HepG2 (cell line): ENCODE measurements around the gene ZFPM1. TPM values are rescaled to one million over a fixed set of nuclear protein-coding genes. Genes with fewer than 3 reads are reported as not detected.
A peak's percentile ranks its signal among the peaks of the same experiment; 100 is the strongest.

Experiments used
- EEA1 ChIP-seq: sonication (generic); formaldehyde crosslinking; IDR thresholded peaks from 2 replicates; pipeline ENCODE4 v1.5.1; 2020; ENCODE audit warnings: mild to moderate bottlenecking, missing genetic modification reagents, borderline replicate concordance
- KLF11 ChIP-seq: IDR thresholded peaks from 2 replicates; pipeline ENCODE4 v1.6.1; 2016; ENCODE audit warnings: missing compliant biosample characterization
- POGZ ChIP-seq: sonication (generic); formaldehyde crosslinking; IDR thresholded peaks from 2 replicates; pipeline ENCODE4 v1.4.0; 2020; ENCODE audit warnings: mild to moderate bottlenecking, missing genetic modification reagents
- RBFOX2 ChIP-seq: fragments of 200-400 bp; formaldehyde crosslinking; IDR thresholded peaks from 2 replicates; pipeline ENCODE4 v1.6.1; 2017; ENCODE audit warnings: low read depth, mild to moderate bottlenecking, low read length
- RFX1 ChIP-seq: fragments of 450-650 bp; IDR thresholded peaks from 2 replicates; pipeline ENCODE4 v1.6.1; 2017
- SP1 ChIP-seq, 2 experiments: fragments of 450-650 bp in 1 of 2; sonication (generic) in 1 of 2; formaldehyde crosslinking in 1 of 2; IDR thresholded peaks; 2 replicates each; pipeline versions ENCODE4 v1.4.0 to v1.6.1; 2016 to 2020; ENCODE audit warnings: missing genetic modification reagents in 1 of 2
- ZBTB20 ChIP-seq: sonication (generic); formaldehyde crosslinking; IDR thresholded peaks from 2 replicates; pipeline ENCODE4 v1.8.1; 2023; ENCODE audit warnings: missing genetic modification reagents, low read depth, mild to moderate bottlenecking, borderline replicate concordance
- ZBTB7A ChIP-seq: sonication (generic); formaldehyde crosslinking; IDR thresholded peaks from 2 replicates; pipeline ENCODE4 v1.8.0; 2022; ENCODE audit warnings: mild to moderate bottlenecking, missing genetic modification reagents
- ZNF225 ChIP-seq: sonication (generic); formaldehyde crosslinking; IDR thresholded peaks from 2 replicates; pipeline ENCODE4 v1.4.0; 2020; ENCODE audit warnings: mild to moderate bottlenecking, missing genetic modification reagents
- ZNF235 ChIP-seq: sonication (generic); formaldehyde crosslinking; IDR thresholded peaks from 2 replicates; pipeline ENCODE4 v1.8.1; 2023; ENCODE audit warnings: mild to moderate bottlenecking, missing genetic modification reagents, borderline replicate concordance
- ZNF253 ChIP-seq: sonication (generic); formaldehyde crosslinking; IDR thresholded peaks from 2 replicates; pipeline ENCODE4 v1.8.0; 2022; ENCODE audit warnings: mild to moderate bottlenecking, missing genetic modification reagents, borderline replicate concordance
- ZNF333 ChIP-seq: sonication (generic); formaldehyde crosslinking; IDR thresholded peaks from 2 replicates; pipeline ENCODE4 v1.4.0; 2020; ENCODE audit warnings: mild to moderate bottlenecking, missing genetic modification reagents, borderline replicate concordance
- ZNF674 ChIP-seq: sonication (generic); formaldehyde crosslinking; IDR thresholded peaks from 2 replicates; pipeline ENCODE4 v1.5.0; 2020; ENCODE audit warnings: low read depth, mild to moderate bottlenecking, missing genetic modification reagents
- ZNF724P ChIP-seq: sonication (generic); formaldehyde crosslinking; IDR thresholded peaks from 2 replicates; pipeline ENCODE4 v1.8.0; 2022; ENCODE audit warnings: missing genetic modification reagents, borderline replicate concordance
- ZNF891 ChIP-seq: sonication (generic); formaldehyde crosslinking; IDR thresholded peaks from 2 replicates; pipeline ENCODE4 v1.5.0; 2020; ENCODE audit warnings: mild to moderate bottlenecking, missing genetic modification reagents
- ZSCAN9 ChIP-seq: IDR thresholded peaks from 2 replicates; pipeline ENCODE4 v1.6.1; 2016; ENCODE audit warnings: borderline replicate concordance
- polyA plus RNA-seq, 8 experiments: library from polyadenylated mRNA; depleted of rRNA in 3 of 8; stranded (reverse) in 7 of 8; unstranded in 1 of 8; fragments of >200 nt; fragmentation: Illumina TruSeq in 4 of 8; extraction: Trizol in 4 of 8; gene quantifications; 2 replicates each; pipeline versions ENCODE4 v1.2.1 to v1.2.3, GENCODE V29; 2011 to 2016; ENCODE audit warnings: low read depth in 4 of 8, missing spikeins in 1 of 8, mixed read lengths in 1 of 8; ENCODE audit not compliant: insufficient read depth in 1 of 8
- total RNA-seq, 5 experiments: library from RNA; depleted of rRNA; stranded (reverse); fragments of >200 nt; fragmentation: Illumina TruSeq; extraction: Trizol; gene quantifications; 2 replicates each; pipeline ENCODE4 v1.2.3, GENCODE V29; 2016; ENCODE audit warnings: low read depth in 1 of 5
- TF ChIP-seq, protein P1 (sequence below): sonication (generic); formaldehyde crosslinking; IDR thresholded peaks from 2 replicates; pipeline ENCODE4 v1.8.0; 2022; ENCODE audit warnings: missing genetic modification reagents, low read depth, mild to moderate bottlenecking, borderline replicate concordance
- TF ChIP-seq, protein P2 (sequence below): sonication (generic); formaldehyde crosslinking; IDR thresholded peaks from 2 replicates; pipeline ENCODE4 v1.9.0; 2022; ENCODE audit warnings: low read depth, missing genetic modification reagents
- TF ChIP-seq, protein P3 (sequence below): IDR thresholded peaks from 2 replicates; pipeline ENCODE4 v1.6.1; 2016; ENCODE audit warnings: mild to moderate bottlenecking
- TF ChIP-seq, protein P4 (sequence below): IDR thresholded peaks from 2 replicates; pipeline ENCODE4 v1.6.1; 2016; ENCODE audit warnings: missing compliant biosample characterization, missing genetic modification reagents, borderline replicate concordance
- TF ChIP-seq, protein P5 (sequence below): sonication (generic); formaldehyde crosslinking; IDR thresholded peaks from 2 replicates; pipeline ENCODE4 v1.8.1; 2023; ENCODE audit warnings: mild to moderate bottlenecking, missing genetic modification reagents, borderline replicate concordance
- TF ChIP-seq, protein P6 (sequence below): sonication (generic); formaldehyde crosslinking; IDR thresholded peaks from 2 replicates; pipeline ENCODE4 v1.5.0; 2020; ENCODE audit warnings: missing genetic modification reagents, mild to moderate bottlenecking, borderline replicate concordance

Gene ZFPM1
- total and polyA plus RNA-seq, 2 of the 13 experiments (the other 11 are each of a cell fraction or from before 2014, with no cell fraction given): 1.3 to 3.8 TPM

DNA sequence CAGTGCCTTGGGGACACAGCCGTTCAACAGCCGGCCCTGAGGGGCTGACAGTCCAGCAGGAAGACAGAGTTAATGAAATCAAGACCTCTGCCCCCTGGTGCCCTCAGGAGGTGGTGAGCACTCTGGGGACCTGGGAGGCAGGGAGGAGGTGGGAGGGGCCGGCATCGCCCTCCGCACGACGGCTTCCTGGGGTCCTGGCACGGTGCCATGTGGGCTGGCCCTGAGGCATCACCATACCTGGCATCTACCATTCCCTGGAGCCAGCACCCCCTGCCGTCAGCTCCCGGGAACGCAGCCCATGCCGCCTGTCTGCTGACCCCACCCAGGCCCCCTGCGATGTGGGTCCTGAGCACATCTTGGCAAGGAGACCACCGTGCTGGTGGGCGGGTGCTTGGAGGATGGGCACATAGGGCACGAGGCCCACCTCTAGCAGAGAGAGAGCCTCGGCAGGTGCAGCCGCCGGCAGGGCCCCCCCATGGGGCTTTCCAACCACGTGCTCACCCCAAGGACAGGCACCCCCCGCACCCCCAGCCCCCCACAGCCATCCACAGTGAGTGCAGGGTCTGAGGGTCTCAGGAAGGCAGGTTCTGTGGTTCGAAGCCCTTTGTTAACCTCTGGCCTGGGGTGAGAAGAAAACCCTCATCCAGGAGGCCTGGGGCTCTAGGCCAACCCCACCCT is 52.5 kb downstream of the ZFPM1 start (continued):
- 0 out of 2 replicates have a peak, but pooled peaks have one; percentile 2 for TF ChIP-seq POGZ (CRISPR knock-in tag)
- TF ChIP-seq, protein P1, sequence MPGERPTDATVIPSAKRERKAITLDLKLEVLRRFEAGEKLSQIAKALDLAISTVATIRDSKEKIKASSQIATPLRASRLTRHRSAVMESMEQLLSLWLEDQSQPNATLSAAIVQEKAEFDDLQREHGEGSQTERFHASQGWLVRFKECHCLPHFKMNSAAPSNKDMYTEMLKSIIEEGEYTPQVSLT: no peak
- no peak for TF ChIP-seq RFX1
- TF ChIP-seq, protein P2, sequence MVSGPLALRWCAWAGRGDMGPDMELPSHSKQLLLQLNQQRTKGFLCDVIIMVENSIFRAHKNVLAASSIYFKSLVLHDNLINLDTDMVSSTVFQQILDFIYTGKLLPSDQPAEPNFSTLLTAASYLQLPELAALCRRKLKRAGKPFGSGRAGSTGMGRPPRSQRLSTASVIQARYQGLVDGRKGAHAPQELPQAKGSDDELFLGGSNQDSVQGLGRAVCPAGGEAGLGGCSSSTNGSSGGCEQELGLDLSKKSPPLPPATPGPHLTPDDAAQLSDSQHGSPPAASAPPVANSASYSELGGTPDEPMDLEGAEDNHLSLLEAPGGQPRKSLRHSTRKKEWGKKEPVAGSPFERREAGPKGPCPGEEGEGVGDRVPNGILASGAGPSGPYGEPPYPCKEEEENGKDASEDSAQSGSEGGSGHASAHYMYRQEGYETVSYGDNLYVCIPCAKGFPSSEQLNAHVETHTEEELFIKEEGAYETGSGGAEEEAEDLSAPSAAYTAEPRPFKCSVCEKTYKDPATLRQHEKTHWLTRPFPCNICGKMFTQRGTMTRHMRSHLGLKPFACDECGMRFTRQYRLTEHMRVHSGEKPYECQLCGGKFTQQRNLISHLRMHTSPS (CRISPR knock-in tag): peak; percentile 35; the same call in 1 of the 2 replicates
- 0 out of 2 replicates have a peak, but pooled peaks have one; percentile 37 for TF ChIP-seq ZNF333 (CRISPR knock-in tag)
- TF ChIP-seq, protein P3, sequence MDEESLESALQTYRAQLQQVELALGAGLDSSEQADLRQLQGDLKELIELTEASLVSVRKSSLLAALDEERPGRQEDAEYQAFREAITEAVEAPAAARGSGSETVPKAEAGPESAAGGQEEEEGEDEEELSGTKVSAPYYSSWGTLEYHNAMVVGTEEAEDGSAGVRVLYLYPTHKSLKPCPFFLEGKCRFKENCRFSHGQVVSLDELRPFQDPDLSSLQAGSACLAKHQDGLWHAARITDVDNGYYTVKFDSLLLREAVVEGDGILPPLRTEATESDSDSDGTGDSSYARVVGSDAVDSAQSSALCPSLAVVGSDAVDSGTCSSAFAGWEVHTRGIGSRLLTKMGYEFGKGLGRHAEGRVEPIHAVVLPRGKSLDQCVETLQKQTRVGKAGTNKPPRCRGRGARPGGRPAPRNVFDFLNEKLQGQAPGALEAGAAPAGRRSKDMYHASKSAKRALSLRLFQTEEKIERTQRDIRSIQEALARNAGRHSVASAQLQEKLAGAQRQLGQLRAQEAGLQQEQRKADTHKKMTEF (CRISPR knock-in tag): peak; percentile 45; the same call in 1 of the 2 replicates
- no peak for TF ChIP-seq ZBTB20
- peak; percentile 85 for TF ChIP-seq ZNF235 (CRISPR knock-in tag)
- no peak for TF ChIP-seq ZNF253 (CRISPR knock-in tag)
- no peak for TF ChIP-seq KLF11
- TF ChIP-seq ZNF225: no peak
- TF ChIP-seq ZNF724P: no peak
- TF ChIP-seq ZSCAN9 (CRISPR knock-in tag): 0 out of 2 replicates have a peak, but pooled peaks have one; percentile 16
- TF ChIP-seq, protein P4, sequence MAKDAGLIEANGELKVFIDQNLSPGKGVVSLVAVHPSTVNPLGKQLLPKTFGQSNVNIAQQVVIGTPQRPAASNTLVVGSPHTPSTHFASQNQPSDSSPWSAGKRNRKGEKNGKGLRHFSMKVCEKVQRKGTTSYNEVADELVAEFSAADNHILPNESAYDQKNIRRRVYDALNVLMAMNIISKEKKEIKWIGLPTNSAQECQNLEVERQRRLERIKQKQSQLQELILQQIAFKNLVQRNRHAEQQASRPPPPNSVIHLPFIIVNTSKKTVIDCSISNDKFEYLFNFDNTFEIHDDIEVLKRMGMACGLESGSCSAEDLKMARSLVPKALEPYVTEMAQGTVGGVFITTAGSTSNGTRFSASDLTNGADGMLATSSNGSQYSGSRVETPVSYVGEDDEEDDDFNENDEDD (CRISPR knock-in tag): 0 out of 2 replicates have a peak, but pooled peaks have one; percentile 11
- TF ChIP-seq ZBTB7A (CRISPR knock-in tag): peak; percentile 49; the same call in 1 of the 2 replicates
- TF ChIP-seq, protein P5, sequence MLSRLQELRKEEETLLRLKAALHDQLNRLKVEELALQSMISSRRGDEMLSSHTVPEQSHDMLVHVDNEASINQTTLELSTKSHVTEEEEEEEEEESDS (CRISPR knock-in tag): 0 out of 2 replicates have a peak, but pooled peaks have one; percentile 40
- 0 out of 2 replicates have a peak, but pooled peaks have one; percentile 69 for TF ChIP-seq EEA1 (CRISPR knock-in tag)
- peak; percentile 52; the same call in 1 of the 2 replicates for TF ChIP-seq RBFOX2
- TF ChIP-seq ZNF891 (CRISPR knock-in tag): 0 out of 2 replicates have a peak, but pooled peaks have one; percentile 9
- TF ChIP-seq, protein P6, sequence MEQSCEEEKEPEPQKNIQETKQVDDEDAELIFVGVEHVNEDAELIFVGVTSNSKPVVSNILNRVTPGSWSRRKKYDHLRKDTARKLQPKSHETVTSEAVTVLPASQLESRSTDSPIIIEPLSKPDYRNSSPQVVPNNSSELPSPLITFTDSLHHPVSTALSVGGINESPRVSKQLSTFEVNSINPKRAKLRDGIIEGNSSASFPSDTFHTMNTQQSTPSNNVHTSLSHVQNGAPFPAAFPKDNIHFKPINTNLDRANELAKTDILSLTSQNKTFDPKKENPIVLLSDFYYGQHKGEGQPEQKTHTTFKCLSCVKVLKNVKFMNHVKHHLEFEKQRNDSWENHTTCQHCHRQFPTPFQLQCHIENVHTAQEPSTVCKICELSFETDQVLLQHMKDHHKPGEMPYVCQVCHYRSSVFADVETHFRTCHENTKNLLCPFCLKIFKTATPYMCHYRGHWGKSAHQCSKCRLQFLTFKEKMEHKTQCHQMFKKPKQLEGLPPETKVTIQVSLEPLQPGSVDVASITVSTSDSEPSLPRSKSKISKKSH (CRISPR knock-in tag): 0 out of 2 replicates have a peak, but pooled peaks have one; percentile 52
- peak; percentile 4; the same call in 1 of the 2 replicates for TF ChIP-seq ZNF674 (CRISPR knock-in tag)
- TF ChIP-seq SP1 (IDR thresholded peaks at IDR 0.05): no peak
- TF ChIP-seq SP1 (CRISPR knock-in tag; IDR thresholded peaks at IDR 0.05): 0 out of 2 replicates have a peak, but pooled peaks have one; percentile 53
